A673 (cell line): ENCODE data around the gene GLYATL1B. TPM values are rescaled to one million over a fixed set of nuclear protein-coding genes. Genes with fewer than 3 reads are reported as not detected.
"Not testable (repeated sequence)": the region's sequence is repeated elsewhere in the genome, so short reads cannot be mapped to it uniquely, and the experiment has no call there.

Source experiments
- BruUV-seq: library from RNA; stranded (reverse); fragments of 400-500 nt; replicated peaks from 2 replicates; lab custom pipeline; 2021; lab: Mats Ljungman, UMichigan
- CTCF ChIA-PET: fragments of 300-600 bp; sonication (Branson Sonifier 250); formaldehyde crosslinking; loops from one replicate; lab custom pipeline; 2022; ENCODE audit warnings: antibody characterized with exemption; lab: Charles Lee
- POLR2A ChIA-PET: fragments of 300-600 bp; sonication (Branson Sonifier 250); formaldehyde crosslinking; loops from one replicate; lab custom pipeline; 2022; ENCODE audit warnings: antibody characterized with exemption; ENCODE audit not compliant: low non-redundant PET; lab: Charles Lee
- DNase-seq: peaks from one replicate; pipeline ENCODE4 v3.0.0-alpha.2; 2015; ENCODE audit warnings: low spot score
- H3K27ac ChIP-seq: fragments of 200-600 bp; sonication (generic); 2 replicates; pipeline ENCODE4 v1.5.1; 2016; ENCODE audit warnings: mixed run types, low read depth, mild to moderate bottlenecking, mixed read lengths, antibody characterized with exemption, low read length; ENCODE audit not compliant: poor library complexity, severe bottlenecking
- H3K27me3 ChIP-seq: fragments of 200-600 bp; sonication (generic); replicated peaks from 2 replicates; pipeline ENCODE4 v1.6.1; 2017; ENCODE audit warnings: mixed run types, low read depth, mild to moderate bottlenecking, mixed read lengths, antibody characterized with exemption, low read length; ENCODE audit not compliant: insufficient read depth, poor library complexity
- H3K36me3 ChIP-seq: fragments of 200-600 bp; sonication (generic); 2 replicates; pipeline ENCODE4 v1.6.1; 2016; ENCODE audit warnings: mixed run types, mild to moderate bottlenecking, mixed read lengths, antibody characterized with exemption, low read length; ENCODE audit not compliant: insufficient read depth, poor library complexity, severe bottlenecking
- H3K4me1 ChIP-seq: fragments of 200-600 bp; sonication (generic); 2 replicates; pipeline ENCODE4 v1.6.1; 2017; ENCODE audit warnings: mixed run types, mild to moderate bottlenecking, mixed read lengths, antibody characterized with exemption, low read length; ENCODE audit not compliant: insufficient read depth, poor library complexity, severe bottlenecking
- H3K4me3 ChIP-seq: fragments of 200-600 bp; sonication (generic); 2 replicates; pipeline ENCODE4 v1.5.1; 2016; ENCODE audit warnings: low read depth, mixed run types, mild to moderate bottlenecking, mixed read lengths, low read length; ENCODE audit not compliant: poor library complexity, severe bottlenecking
- H3K9me3 ChIP-seq: fragments of 200-600 bp; sonication (generic); 2 replicates; pipeline ENCODE4 v1.6.1; 2016; ENCODE audit warnings: mixed run types, low read depth, mild to moderate bottlenecking, mixed read lengths, antibody characterized with exemption, low read length; ENCODE audit not compliant: poor library complexity, severe bottlenecking
- EZH2 ChIP-seq: fragments of 200-600 bp; sonication (generic); IDR thresholded peaks from 2 replicates; pipeline ENCODE4 v1.6.1; 2017; ENCODE audit warnings: borderline replicate concordance, low read depth, mild to moderate bottlenecking, mixed read lengths, antibody characterized with exemption, low read length; ENCODE audit not compliant: poor library complexity, severe bottlenecking
- intact Hi-C: fragments of 100-400 bp; cut with micrococcal nuclease; formaldehyde crosslinking; loops from one replicate; pipeline ENCODE4 v1.10.0; 2022; ENCODE audit not compliant: unreplicated experiment
- total RNA-seq: library from RNA; stranded (reverse); gene quantifications from 2 replicates; pipeline ENCODE4 v1.2.3, GENCODE V29; 2021
- TF ChIP-seq, protein P1 (sequence below): fragments of 300-800, 200-600 bp; sonication (generic); conservative IDR thresholded peaks from 2 replicates; pipeline ENCODE4 v1.5.1; 2017; ENCODE audit warnings: low read depth, mild to moderate bottlenecking, antibody characterized with exemption, low read length, moderate library complexity, mixed read lengths

Gene GLYATL1B
- total RNA-seq, 1 experiment from 2014 or later = not detected

DNA sequence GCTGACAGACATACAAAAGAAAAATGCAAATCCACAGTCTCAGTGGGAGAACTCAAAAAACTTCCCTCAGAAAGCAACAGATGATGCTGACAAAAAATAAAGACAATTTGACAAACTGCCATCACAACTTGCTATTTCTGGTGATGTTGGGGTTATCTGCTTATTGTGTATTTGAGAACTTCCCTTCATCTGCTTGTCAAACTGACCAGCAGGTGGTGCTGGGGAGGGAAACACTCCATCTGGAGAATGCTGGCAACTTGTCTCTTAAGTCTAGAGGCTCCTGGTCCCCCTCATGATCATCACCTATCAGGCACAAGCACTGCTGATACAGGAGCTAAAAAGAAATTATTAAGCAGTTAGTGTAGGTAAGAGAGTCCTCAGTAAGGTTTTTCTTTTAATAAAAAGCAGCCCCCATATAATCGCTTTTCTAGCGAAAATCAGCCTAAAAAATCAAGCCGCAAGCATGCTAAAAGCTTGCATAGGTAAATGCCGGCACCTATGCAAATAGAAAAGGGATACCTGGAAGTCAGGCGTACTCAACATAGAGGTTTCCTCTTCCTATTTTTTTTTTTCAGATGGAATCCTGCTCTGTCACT, 11.1 kb downstream of the GLYATL1B start:
- Histone ChIP-seq H3K4me1 (no peaks in the 10 kb centered on the region), H3K27ac (no peak overlapping the region), H3K36me3 (no peaks in the 10 kb centered on the region), H3K4me3 (no peak overlapping the region), H3K9me3 (no peaks in the 10 kb centered on the region), H3K27me3 (peaks cover 24% of the 10 kb centered on the region)
- no peak for TF ChIP-seq EZH2
- TF ChIP-seq, protein P1, sequence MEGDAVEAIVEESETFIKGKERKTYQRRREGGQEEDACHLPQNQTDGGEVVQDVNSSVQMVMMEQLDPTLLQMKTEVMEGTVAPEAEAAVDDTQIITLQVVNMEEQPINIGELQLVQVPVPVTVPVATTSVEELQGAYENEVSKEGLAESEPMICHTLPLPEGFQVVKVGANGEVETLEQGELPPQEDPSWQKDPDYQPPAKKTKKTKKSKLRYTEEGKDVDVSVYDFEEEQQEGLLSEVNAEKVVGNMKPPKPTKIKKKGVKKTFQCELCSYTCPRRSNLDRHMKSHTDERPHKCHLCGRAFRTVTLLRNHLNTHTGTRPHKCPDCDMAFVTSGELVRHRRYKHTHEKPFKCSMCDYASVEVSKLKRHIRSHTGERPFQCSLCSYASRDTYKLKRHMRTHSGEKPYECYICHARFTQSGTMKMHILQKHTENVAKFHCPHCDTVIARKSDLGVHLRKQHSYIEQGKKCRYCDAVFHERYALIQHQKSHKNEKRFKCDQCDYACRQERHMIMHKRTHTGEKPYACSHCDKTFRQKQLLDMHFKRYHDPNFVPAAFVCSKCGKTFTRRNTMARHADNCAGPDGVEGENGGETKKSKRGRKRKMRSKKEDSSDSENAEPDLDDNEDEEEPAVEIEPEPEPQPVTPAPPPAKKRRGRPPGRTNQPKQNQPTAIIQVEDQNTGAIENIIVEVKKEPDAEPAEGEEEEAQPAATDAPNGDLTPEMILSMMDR = peak; percentile 72
- intact Hi-C loops = loop anchor here (1.0 to 2.0 kb wide), 2 partner anchors 39 to 62 kb away; no protein-coding TSS in a partner anchor
- CTCF ChIA-PET = interaction anchor here (1.0 to 1.4 kb wide), 3 partner anchors 39 to 61 kb away, joined by 3 to 14 read pairs (median 4); no protein-coding TSS in a partner anchor
- DNase-seq = peak; percentile 78
- POLR2A ChIA-PET = no interaction called here
- BruUV-seq = no TSS peak

DNA sequence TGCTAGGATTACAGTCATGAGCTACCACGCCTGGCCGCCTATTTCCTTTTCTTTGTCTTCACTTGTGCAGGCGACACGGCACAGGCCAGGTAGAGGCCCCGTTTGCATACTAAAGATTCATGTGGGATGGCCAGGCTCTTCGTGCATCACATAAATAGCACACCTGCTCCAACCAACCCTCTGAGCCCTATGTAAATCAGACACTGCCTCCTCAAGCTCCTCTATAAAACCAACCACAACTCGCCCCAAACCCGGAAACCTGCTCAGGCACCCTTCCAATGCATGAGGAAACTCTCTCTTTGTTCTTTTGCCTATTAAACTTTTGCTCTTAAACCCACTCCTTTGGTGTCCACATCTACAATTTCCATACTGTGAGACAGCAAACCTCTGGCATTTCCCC, 11.8 kb downstream of the GLYATL1B start:
- H3K4me3 ChIP-seq, BruUV-seq, POLR2A ChIA-PET, H3K36me3 ChIP-seq, DNase-seq, H3K4me1 ChIP-seq, H3K27ac ChIP-seq, H3K9me3 ChIP-seq: not testable (repeated sequence)
- CTCF ChIA-PET = interaction anchor here (1.1 to 1.4 kb wide), 2 partner anchors 38 to 60 kb away, joined by 4 to 14 read pairs; no protein-coding TSS in a partner anchor
- intact Hi-C loops = loop anchor here (1.0 to 2.0 kb wide), 2 partner anchors 38 to 61 kb away; no protein-coding TSS in a partner anchor
- peaks cover 19% of the 10 kb centered on the region for H3K27me3 ChIP-seq

DNA sequence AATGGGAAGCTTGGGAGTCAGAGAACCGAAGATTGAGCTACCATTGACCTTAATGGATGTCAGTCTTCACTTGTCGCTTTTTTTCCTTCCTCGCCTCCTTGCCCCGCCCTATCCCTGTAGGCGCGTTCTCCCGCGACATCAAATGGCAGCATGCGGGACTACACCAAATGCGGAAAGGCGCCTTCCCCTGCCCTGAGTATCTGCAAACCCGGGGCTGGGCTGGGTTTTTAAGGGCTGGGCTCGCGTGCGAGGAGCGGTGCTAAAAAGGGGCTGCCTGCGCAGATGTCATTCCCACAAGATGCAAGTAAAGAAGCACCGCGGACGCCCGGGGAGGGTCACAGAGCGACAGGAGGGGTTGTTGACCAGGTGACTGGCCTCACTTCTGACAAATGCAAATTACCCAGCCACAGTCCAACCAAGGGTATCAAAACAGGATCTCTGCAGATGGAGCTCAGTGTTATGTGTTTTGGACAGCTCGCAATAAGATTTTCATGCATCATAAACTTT, 16.2 kb downstream of the GLYATL1B start:
- POLR2A ChIA-PET = no interaction called here
- peak; percentile 48 for DNase-seq
- Histone ChIP-seq H3K36me3 (no peaks in the 10 kb centered on the region), H3K4me1 (peaks cover 6% of the 10 kb centered on the region), H3K4me3 (no peak overlapping the region), H3K27ac (no peak overlapping the region), H3K27me3 (peaks cover 19% of the 10 kb centered on the region), H3K9me3 (no peaks in the 10 kb centered on the region)
- TF ChIP-seq, protein P1 = 0 out of 2 replicates have a peak, but pooled peaks have one; percentile 22
- TF ChIP-seq EZH2 = no peak
- CTCF ChIA-PET = interaction anchor here (0.7 kb wide), 1 partner anchor 35 kb away, joined by 3 read pairs; no protein-coding TSS in a partner anchor
- intact Hi-C loops = no loop called here
- BruUV-seq = no TSS peak
